ENCODE data around the gene MRPS22.
"Not testable (repeated sequence)": the region's sequence is repeated elsewhere in the genome, so short reads cannot be mapped to it uniquely, and the experiment has no call there.

MRPS22 gene

GRCh38 chr3:139342054-139342453 lies 1.8 kb upstream of the MRPS22 start:
- no peak for DNase-seq

DNA sequence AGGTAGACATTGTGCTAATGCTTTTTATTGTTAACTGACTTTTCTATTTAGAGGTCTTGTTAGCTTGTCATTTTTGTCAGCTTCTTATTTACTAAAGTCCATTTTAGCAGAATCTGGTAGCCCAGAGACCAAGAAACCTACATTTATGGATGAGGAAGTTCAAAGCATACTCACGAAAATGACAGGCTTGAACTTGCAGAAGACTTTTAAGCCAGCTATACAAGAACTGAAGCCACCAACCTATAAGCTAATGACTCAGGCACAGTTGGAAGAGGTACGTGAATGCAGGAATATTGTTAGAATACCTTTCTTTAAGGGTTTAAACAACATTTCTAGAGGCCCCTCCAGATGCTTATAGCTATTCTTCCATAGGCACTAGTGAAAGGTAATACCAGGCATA lies 3.0 kb downstream of the MRPS22 start:
- DNase-seq = no peak

DNA sequence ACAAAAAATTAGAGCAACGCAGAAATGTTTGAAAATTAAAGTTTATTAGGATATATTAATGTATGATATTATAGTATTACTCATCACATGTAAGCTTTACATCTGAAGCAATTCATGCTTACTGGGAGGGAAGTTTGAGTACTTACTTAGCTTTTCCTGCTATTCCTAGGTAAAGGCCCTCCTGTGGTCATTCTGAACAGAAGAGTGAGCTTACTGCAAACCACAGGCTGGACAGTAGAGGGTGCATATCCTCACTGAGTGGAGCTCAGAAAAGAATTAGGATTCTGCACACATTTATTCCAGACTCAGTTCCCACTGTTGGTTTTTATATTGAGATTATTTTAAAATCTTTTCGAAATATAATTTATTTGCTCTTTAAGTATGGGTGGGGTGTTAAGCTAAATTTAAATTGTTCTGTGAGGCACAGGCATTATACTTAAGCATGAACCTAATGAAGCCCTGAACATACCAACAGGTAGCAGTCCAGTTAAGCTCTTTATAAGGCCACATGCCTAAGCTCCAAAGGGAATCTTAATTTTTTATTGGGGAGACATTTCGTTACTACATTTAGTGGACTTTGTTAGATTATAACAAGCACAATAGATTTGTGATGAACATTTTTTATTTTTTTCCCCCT lies 10.2 kb downstream of the MRPS22 start:
- DNase-seq = peak; percentile 31

GRCh38 chr3:139354661-139355060 lies 10.8 kb downstream of the MRPS22 start:
- DNase-seq = no peak

DNA sequence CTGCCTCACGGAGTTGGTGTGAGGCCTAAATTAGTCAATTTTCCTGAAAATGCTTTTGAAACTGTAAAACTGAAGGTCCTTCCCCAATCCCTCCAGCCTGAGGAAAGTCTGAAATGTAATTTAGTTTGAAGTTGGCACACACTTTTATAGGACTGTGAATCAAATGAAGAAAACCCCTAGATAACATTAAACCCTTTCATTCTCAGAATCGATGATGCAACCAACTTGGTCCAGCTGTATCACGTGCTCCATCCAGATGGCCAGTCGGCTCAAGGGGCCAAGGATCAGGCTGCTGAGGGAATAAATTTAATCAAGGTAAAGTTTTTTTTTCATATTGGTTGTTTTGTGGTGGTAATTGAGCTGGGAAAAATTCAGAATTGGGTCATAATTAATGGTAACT lies 11.7 kb downstream of the MRPS22 start:
- DNase-seq = no peak

DNA sequence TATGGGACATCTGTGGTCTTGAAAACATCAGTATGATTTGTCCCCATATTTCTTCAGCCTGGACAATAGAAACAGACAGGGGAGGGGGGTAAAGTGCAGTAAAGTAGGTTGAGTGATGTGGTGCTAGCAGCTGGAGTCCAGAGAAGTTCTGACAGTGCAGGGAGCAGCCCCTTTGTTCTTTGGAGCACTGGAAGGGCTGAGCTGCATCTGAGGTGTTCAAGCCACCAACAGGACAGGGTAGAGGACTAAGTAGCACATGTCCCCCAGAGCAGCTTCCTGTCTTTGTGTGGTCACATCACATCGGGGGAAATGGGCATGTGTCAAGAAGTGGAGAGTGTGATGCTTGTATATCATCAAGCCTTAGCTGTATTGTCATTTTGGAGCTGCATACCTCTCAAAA lies 12.1 kb downstream of the MRPS22 start:
- DNase-seq = no peak

DNA sequence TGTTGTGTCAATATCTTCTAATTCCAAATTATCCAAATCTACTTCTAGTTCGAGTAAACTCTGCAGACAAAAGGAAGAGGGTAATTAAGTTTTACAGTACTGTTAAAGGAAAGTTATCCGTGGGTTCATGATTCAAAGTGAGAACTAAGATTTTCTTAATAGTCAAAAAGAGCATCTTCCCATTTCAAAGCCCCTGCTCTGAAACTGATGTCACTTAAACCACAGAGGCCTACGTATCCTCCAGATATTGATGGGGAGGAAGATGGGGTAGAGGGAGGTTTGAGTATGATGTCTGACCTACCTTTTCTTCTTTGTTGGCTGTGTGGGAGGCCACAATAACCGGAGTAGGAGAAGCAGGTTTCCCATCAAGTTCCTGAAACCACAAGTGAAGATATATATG lies 14.1 kb downstream of the MRPS22 start:
- DNase-seq = no peak

DNA sequence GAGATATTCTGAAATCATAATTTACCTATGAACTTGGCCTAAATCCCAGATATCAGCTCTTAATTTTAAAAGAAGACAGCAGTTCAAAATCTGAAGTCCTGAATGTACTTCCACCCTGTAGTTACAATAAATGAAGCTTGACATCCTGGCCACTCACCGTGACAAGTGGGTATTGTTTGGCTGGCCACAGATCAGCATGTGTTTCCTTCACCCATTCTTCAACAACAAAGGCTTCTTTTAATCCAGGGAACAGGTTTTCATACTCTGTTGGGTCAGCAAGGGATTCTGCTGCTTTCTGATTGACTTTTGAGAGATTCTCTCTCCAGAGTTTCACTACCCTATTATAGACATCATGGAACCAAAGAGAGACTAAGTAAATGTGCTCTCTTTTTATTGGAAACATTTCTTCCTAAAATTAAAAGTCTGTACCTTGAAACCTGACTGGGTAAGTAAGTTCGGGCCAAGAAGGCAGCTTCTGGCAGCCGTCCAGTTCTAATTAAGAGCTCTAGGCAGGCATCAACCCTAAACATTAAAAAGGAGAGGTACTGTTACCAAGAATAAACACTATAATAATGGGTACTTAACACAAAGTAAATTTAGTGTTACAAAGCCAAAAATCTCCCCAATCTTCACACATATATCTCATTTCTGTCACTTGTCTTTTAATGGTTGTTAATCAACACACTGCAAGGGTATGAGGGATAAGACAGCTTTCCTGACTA lies 15.2 kb downstream of the MRPS22 start:
- DNase-seq = peak; percentile 6

- DNase-seq = no peak
Measured at GRCh38 chr3:139361276-139361675, 17.5 kb downstream of the MRPS22 start.

- DNase-seq = no peak
Measured at GRCh38 chr3:139364549-139364948, 20.7 kb downstream of the MRPS22 start.

- no peak for DNase-seq
Measured at GRCh38 chr3:139374099-139374498, 30.3 kb downstream of the MRPS22 start.

GRCh38 chr3:139377378-139377777 lies 33.6 kb downstream of the MRPS22 start:
- DNase-seq = no peak

DNA sequence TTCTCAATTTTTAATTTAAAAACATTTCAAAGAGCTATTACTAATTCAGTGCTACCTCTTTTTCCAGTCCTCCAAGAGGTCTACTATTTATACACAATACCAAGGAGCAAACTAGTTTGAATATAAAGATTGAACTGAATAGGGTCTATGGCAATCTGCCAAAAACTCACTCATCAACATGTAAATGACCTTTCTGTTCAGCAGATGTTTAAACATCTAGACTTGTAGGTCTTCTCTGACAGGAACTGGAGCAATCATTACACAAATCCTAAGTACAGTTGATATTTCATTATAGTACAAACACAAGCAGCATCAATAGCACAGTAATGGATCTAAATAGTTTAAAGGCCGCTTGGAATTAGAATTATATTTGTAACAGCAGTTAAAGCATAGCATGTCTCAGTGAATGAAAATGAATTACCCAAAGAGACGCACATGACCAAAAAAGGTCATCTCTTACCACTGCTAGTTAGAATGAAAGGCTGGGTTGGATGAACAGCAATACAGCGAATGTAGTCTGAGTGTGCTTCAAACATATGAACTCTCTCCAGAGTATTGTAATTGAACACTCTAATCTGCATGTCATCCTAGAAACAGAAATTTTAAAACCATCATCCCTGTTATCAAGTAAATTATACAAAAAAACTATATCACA lies 34.9 kb downstream of the MRPS22 start:
- DNase-seq = no peak

DNA sequence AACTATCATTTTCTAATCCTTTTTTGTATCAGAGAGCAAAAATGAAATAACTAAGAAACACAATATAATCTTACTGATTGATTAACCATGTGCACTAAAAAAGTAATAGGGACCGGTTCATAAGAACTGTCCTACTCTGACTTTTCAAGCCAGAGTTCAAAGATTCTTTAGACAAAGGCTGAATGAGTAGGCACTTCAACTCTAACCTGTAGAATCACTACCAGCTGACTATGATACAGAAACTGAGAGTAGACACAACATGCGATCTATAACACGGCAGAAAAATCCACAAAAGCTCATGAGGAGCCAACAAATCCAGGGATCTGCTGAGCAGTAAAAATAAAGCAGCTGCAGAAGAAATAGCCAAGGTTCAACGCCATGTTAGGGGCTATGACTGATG lies 36.8 kb downstream of the MRPS22 start:
- DNase-seq = no peak

GRCh38 chr3:139382291-139382690 lies 38.5 kb downstream of the MRPS22 start:
- DNase-seq = not testable (repeated sequence)

DNA sequence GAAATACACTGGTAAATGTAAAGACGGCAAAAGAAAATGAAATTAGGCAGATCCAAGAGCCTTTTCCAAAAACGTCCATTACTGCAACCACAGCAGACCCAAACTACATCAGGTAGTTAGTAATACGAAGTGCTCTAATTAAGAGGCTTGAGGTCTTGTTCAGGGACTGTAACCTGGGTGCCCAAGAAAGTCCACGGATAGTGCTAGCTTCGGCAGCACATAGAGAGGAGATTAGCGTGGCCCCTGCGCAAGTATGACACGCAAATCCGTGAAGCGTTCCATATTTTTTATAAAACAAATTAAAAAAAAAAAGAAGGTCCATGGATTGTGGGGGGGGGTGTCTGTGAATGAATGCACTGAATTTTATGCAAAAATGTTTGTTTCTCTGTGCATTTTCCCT lies 44.3 kb downstream of the MRPS22 start:
- DNase-seq = no peak

DNA sequence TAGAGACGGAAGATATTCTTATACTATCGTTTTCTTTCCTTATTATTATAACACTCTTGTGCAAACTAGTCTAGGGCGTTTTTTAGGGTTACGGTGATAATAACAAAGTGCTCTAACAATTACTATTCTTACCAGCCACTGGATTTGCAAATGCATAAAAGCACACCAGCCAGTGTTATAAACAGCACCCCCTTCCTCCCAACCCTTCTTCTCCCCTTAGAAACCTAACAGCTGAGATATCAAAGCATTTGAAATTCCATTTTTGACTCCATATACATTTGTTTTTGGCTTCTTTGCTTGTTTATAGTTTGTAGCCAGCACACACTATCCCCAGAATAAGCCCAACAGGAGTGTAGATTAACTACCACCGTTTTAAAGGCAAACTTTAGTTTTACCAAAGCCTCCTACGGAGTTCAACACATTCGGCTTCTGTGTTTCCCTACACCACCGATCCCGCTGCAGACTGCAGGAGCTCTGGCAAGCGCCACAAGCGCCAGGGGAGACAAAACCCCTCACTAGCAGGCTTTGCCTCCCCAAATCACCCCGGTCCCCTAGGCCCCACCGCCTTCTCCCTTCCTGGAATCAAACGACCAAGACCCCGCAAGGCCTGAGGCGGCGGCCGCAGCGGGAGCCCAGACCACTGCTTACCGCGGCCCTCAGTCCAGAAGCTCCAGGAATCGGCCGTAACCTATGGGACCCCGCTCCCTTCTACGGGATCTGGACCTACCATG lies 45.2 kb downstream of the MRPS22 start:
- DNase-seq = no peak

DNA sequence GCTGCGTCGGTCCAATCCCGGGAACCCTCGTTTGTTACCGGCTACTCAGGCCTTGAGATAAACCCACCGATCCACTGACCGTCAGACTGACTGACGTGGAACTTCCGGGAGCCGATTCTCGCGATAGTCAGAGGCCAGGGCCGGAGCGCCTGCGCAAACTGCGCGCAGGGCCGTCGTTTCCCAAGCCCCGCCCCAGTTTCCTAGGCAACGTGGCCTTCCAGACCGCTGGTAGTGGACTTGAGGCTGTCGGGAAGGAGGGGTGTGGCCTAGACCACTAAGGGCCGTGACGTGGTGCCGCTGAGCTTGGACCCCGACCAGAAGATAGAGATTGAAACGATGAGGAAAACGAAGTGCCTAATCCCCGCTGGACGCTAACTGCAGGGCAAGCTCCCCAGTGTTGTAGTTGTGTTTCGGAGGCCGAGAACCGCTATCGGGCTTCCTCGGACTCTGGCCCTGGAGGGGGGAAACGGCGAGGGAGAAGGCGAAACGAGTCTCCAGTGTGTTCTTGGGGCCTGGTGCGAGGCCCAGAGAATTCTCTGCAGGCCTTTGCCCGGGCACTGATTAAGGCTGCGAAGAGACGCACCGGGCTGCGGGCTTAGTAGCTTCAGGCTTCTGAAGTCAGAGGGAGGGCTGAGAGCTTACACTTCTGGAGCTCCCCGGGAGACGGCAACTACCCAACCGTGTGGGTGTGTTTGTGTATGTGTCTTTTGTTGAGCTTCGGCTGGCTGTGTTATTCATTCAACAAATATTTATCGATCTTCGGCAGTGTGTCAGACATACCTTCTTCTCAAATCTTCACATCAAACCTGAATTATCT lies 45.9 kb downstream of the MRPS22 start, which contains the start of gene COPB2:
COPB2 (minus strand) TSS at position 96 of the 817 bp plus-strand sequence. CDS start 97 bp downstream, outside the sequence.
- peak; percentile 98 for DNase-seq

DNA sequence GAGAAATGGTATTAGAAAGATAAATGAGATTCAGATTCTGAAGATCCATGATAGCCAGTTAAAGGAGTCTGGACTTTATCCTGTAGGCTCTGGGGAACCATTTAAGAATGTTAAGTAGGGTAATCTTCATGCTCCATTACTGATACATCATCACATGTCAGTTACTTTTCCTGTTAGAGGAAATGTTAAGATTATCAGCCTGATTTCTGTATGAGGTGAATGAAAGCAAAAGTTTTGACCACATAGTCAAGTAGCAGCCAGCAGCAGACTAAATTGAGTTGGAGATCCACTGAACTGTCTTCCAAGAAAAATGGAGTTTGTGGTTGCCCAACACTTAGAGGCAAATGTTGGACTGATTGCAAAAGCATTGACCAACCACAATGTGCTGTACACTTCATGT lies 50.3 kb downstream of the MRPS22 start:
- DNase-seq = no peak

- DNase-seq = no peak
Measured at GRCh38 chr3:139396707-139397106, 52.9 kb downstream of the MRPS22 start.

DNA sequence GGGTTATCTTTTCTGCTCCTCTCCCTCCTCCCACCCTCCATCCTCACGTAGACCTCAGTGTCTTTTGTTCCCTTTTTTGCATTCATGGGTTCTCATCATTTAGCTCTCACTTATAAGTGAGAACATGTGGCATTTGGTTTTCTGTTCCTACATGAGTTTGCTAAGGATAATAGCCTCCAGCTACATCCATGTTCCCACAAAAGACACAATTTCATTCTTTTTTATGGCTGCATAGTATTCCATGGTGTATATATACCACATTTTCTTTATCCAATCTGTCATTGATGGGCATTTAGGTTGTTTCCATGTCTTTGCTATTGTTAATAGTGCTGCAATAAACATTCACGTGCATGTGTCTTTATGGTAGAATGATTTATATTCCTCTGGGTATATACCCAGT lies 57.3 kb downstream of the MRPS22 start:
- not testable (repeated sequence) for DNase-seq
